SH-SY5Y (cell line): Measurements from ENCODE around the gene POLR1A.

ENCODE experiments used
- GATA2 ChIP-seq: IDR thresholded peaks from 2 replicates; pipeline ENCODE4 v1.6.1; 2011; ENCODE audit warnings: mild to moderate bottlenecking, low read depth, low read length
- GATA3 ChIP-seq: IDR thresholded peaks from 2 replicates; pipeline ENCODE4 v1.6.1; 2011; ENCODE audit warnings: low read depth, mild to moderate bottlenecking, low read length, moderate library complexity

- TF ChIP-seq GATA2 (no peak), GATA3 (no peak)
Observed at GRCh38 chr2:85988175-85988913, 117.3 kb downstream of the POLR1A start.
